IMR-90 (cell line): ENCODE data around the gene SYCE3. TPM values are rescaled to one million over a fixed set of nuclear protein-coding genes. Genes with fewer than 3 reads are reported as not detected.

Experiments
- ATAC-seq: fragments of 200-7000 bp; cut with Tn5 transposase; 2 replicates; pipeline ENCODE4 v1.9.1; 2020; ENCODE audit warnings: low read depth, mild to moderate bottlenecking, moderate library complexity
- BruUV-seq: library from RNA; stranded (reverse); fragments of 400-500 nt; replicated peaks from 2 replicates; lab custom pipeline; 2021; lab: Mats Ljungman, UMichigan
- CTCF ChIA-PET: fragments of 300-600 bp; formaldehyde crosslinking; extraction: SDS; loops from one replicate; lab custom pipeline; 2021; ENCODE audit warnings: antibody characterized with exemption; lab: Yijun Ruan, JAX
- POLR2A ChIA-PET: fragments of 300-600 bp; sonication (Branson Sonifier 250); formaldehyde crosslinking; loops from one replicate; lab custom pipeline; 2022; ENCODE audit warnings: antibody characterized with exemption; ENCODE audit not compliant: unreplicated experiment; lab: Charles Lee
- DNase-seq: peaks from one replicate; pipeline ENCODE4 v3.0.0; 2013
- H2AFZ ChIP-seq: replicated peaks from 2 replicates; pipeline ENCODE3; 2013; ENCODE audit warnings: low read length, mild to moderate bottlenecking; ENCODE audit not compliant: poor library complexity
- H2AK5ac ChIP-seq: 2 replicates; pipeline ENCODE4 v1.6.1; 2013; ENCODE audit warnings: low read depth, low read length, inconsistent platforms
- H2AK9ac ChIP-seq: replicated peaks from 2 replicates; pipeline ENCODE3; 2013; ENCODE audit warnings: mild to moderate bottlenecking, low read depth, low read length, moderate library complexity; ENCODE audit not compliant: poor library complexity
- H2BK120ac ChIP-seq: 2 replicates; pipeline ENCODE4 v1.6.1; 2013; ENCODE audit warnings: low read depth, low read length, inconsistent platforms
- H2BK15ac ChIP-seq: 3 replicates; pipeline ENCODE4 v1.6.1; 2013; ENCODE audit warnings: low read depth, low read length, inconsistent platforms
- H2BK20ac ChIP-seq: 2 replicates; pipeline ENCODE4 v1.6.1; 2013; ENCODE audit warnings: low read depth, mild to moderate bottlenecking, inconsistent platforms, low read length, moderate library complexity
- H2BK5ac ChIP-seq: 2 replicates; pipeline ENCODE4 v1.6.1; 2013; ENCODE audit warnings: mild to moderate bottlenecking, low read depth, low read length, inconsistent platforms; ENCODE audit not compliant: poor library complexity, severe bottlenecking
- H3K14ac ChIP-seq: replicated peaks from 2 replicates; pipeline ENCODE4 v1.6.1; 2013; ENCODE audit warnings: low read depth, low read length, inconsistent platforms
- H3K18ac ChIP-seq: 2 replicates; pipeline ENCODE4 v1.6.1; 2013; ENCODE audit warnings: low read depth, low read length, control low read depth
- H3K23ac ChIP-seq: 2 replicates; pipeline ENCODE4 v1.6.1; 2013; ENCODE audit warnings: low read depth, low read length, inconsistent platforms
- H3K27ac ChIP-seq: 2 replicates; pipeline ENCODE4 v1.5.1; 2013; ENCODE audit warnings: mild to moderate bottlenecking, control low read depth, low read length; ENCODE audit not compliant: insufficient read depth
- H3K27me3 ChIP-seq: 2 replicates; pipeline ENCODE4 v1.6.1; 2013; ENCODE audit warnings: low read length; ENCODE audit not compliant: control insufficient read depth, insufficient read depth
- H3K36me3 ChIP-seq: 2 replicates; pipeline ENCODE4 v1.6.1; 2013; ENCODE audit warnings: low read length, mixed read lengths; ENCODE audit not compliant: control insufficient read depth, insufficient read depth
- H3K4ac ChIP-seq: 2 replicates; pipeline ENCODE4 v1.6.1; 2013; ENCODE audit warnings: low read depth, low read length, inconsistent platforms
- H3K4me1 ChIP-seq: 2 replicates; pipeline ENCODE4 v1.6.1; 2013; ENCODE audit warnings: low read length, mixed read lengths; ENCODE audit not compliant: control insufficient read depth, insufficient read depth
- H3K4me2 ChIP-seq: 2 replicates; pipeline ENCODE4 v1.6.1; 2013; ENCODE audit warnings: low read depth, mild to moderate bottlenecking, control low read depth, low read length, moderate library complexity
- H3K4me3 ChIP-seq: 2 replicates; pipeline ENCODE4 v1.5.1; 2013; ENCODE audit warnings: low read depth, mild to moderate bottlenecking, control low read depth, low read length, moderate library complexity; ENCODE audit not compliant: insufficient read depth
- H3K56ac ChIP-seq: 2 replicates; pipeline ENCODE4 v1.6.1; 2013; ENCODE audit warnings: low read length, inconsistent platforms; ENCODE audit not compliant: insufficient read depth; ENCODE audit errors: extremely low read depth
- H3K79me1 ChIP-seq, 2 experiments: 2 replicates each; pipeline ENCODE4 v1.6.1; 2013; ENCODE audit warnings: low read length in 2 of 2, inconsistent platforms in 1 of 2, low read depth in 1 of 2
- H3K9ac ChIP-seq: 2 replicates; pipeline ENCODE4 v1.6.1; 2013; ENCODE audit warnings: low read depth, low read length, control low read depth
- H3K9me1 ChIP-seq: 2 replicates; pipeline ENCODE4 v1.6.1; 2013; ENCODE audit warnings: low read length, inconsistent platforms; ENCODE audit not compliant: insufficient read depth
- H3K9me3 ChIP-seq: 2 replicates; pipeline ENCODE4 v1.6.1; 2013; ENCODE audit warnings: low read length; ENCODE audit not compliant: control insufficient read depth, insufficient read depth
- H4K20me1 ChIP-seq: 2 replicates; pipeline ENCODE4 v1.6.1; 2013; ENCODE audit warnings: low read length, inconsistent platforms; ENCODE audit not compliant: insufficient read depth
- H4K5ac ChIP-seq: 2 replicates; pipeline ENCODE4 v1.6.1; 2013; ENCODE audit warnings: mild to moderate bottlenecking, low read depth, low read length, control low read depth
- H4K8ac ChIP-seq, 2 experiments: 2 replicates each; pipeline ENCODE4 v1.6.1; 2013; ENCODE audit warnings: low read depth in 2 of 2, low read length in 2 of 2, control low read depth in 1 of 2, inconsistent platforms in 1 of 2
- H4K91ac ChIP-seq: 2 replicates; pipeline ENCODE4 v1.6.1; 2013; ENCODE audit warnings: low read depth, low read length, inconsistent platforms; ENCODE audit not compliant: insufficient read depth
- BHLHE40 ChIP-seq: fragments of 150-350 bp; IDR thresholded peaks from 2 replicates; pipeline ENCODE4 v1.6.1; 2016; ENCODE audit warnings: mild to moderate bottlenecking, low read depth, low read length
- CEBPB ChIP-seq: IDR thresholded peaks from 2 replicates; pipeline ENCODE4 v1.6.1; 2012; ENCODE audit warnings: low read depth, low read length, improper control_type of control experiment
- CHD1 ChIP-seq: IDR thresholded peaks from 2 replicates; pipeline ENCODE4 v1.6.1; 2012; ENCODE audit warnings: low read depth, low read length, improper control_type of control experiment
- CTCF ChIP-seq: conservative IDR thresholded peaks from 2 replicates; pipeline ENCODE4 v1.5.1; 2012; ENCODE audit warnings: mild to moderate bottlenecking, low read depth, low read length, improper control_type of control experiment
- ELK1 ChIP-seq: fragments of 150-350 bp; IDR thresholded peaks from 2 replicates; pipeline ENCODE4 v1.6.1; 2016; ENCODE audit warnings: low read depth, mild to moderate bottlenecking, low read length, moderate library complexity, borderline replicate concordance
- FOS ChIP-seq: fragments of 150-350 bp; IDR thresholded peaks from 2 replicates; pipeline ENCODE4 v1.6.1; 2016; ENCODE audit warnings: low read depth, low read length
- MAFK ChIP-seq: IDR thresholded peaks from 2 replicates; pipeline ENCODE4 v1.6.1; 2012; ENCODE audit warnings: low read depth, low read length, improper control_type of control experiment
- MAZ ChIP-seq: IDR thresholded peaks from 2 replicates; pipeline ENCODE4 v1.6.1; 2012; ENCODE audit warnings: low read depth, mild to moderate bottlenecking, low read length, improper control_type of control experiment, moderate library complexity, borderline replicate concordance
- MXI1 ChIP-seq: IDR thresholded peaks from 2 replicates; pipeline ENCODE4 v1.6.1; 2012; ENCODE audit warnings: low read depth, mild to moderate bottlenecking, low read length, moderate library complexity, borderline replicate concordance
- NFE2L2 ChIP-seq: fragments of 150-350 bp; IDR thresholded peaks from 2 replicates; pipeline ENCODE4 v1.6.1; 2016; ENCODE audit warnings: low read depth, mild to moderate bottlenecking, low read length
- POLR2A ChIP-seq: IDR thresholded peaks from 2 replicates; pipeline ENCODE4 v1.6.1; 2012; ENCODE audit warnings: mild to moderate bottlenecking, low read depth, low read length
- RAD21 ChIP-seq: IDR thresholded peaks from 2 replicates; pipeline ENCODE4 v1.6.1; 2012; ENCODE audit warnings: low read length, improper control_type of control experiment
- RCOR1 ChIP-seq: IDR thresholded peaks from 2 replicates; pipeline ENCODE4 v1.6.1; 2012; ENCODE audit warnings: mild to moderate bottlenecking, low read length, improper control_type of control experiment; ENCODE audit not compliant: insufficient replicate concordance
- RFX5 ChIP-seq: IDR thresholded peaks from 2 replicates; pipeline ENCODE4 v1.8.0; 2012; ENCODE audit warnings: low read depth, mild to moderate bottlenecking, low read length, moderate library complexity
- SMC3 ChIP-seq: fragments of 150-350 bp; IDR thresholded peaks from 2 replicates; pipeline ENCODE4 v1.6.1; 2016; ENCODE audit warnings: low read depth, mild to moderate bottlenecking, antibody characterized with exemption, low read length, moderate library complexity
- USF2 ChIP-seq: fragments of 150-350 bp; IDR thresholded peaks from 2 replicates; pipeline ENCODE4 v1.6.1; 2017; ENCODE audit warnings: mild to moderate bottlenecking, antibody characterized with exemption, low read length, low read depth
- WGBS, 2 experiments: methylation state at CpG; one replicate each; pipeline versions ENCODE4 v1.1.5 to v1.1.7; 2013; ENCODE audit warnings: missing lambda C conversion rate in 2 of 2; ENCODE audit not compliant: insufficient read length in 1 of 2; ENCODE audit errors: extremely low coverage in 2 of 2; 5-methylcytosine and 5-hydroxymethylcytosine counted together
- dilution Hi-C: fragments of 300-500 bp; cut with HindIII; formaldehyde crosslinking; loops from one replicate; pipeline ENCODE4 v1.14.3; 2018; ENCODE audit warnings: low sequenced_read_pairs; ENCODE audit not compliant: unreplicated experiment
- in situ Hi-C: fragments of 300-500 bp; cut with MboI; formaldehyde crosslinking; loops from 3 replicates; pipeline ENCODE4 v1.14.3; 2019; ENCODE audit warnings: low sequenced_read_pairs, inconsistent platforms, mixed read lengths
- intact Hi-C: fragments of 100-400 bp; cut with micrococcal nuclease; formaldehyde crosslinking; loops from 2 replicates; pipeline ENCODE4 v1.10.0; 2022
- polyA plus RNA-seq, 3 experiments: library from polyadenylated mRNA; depleted of rRNA; stranded (reverse); fragments of >200 nt; gene quantifications; 2 replicates each; pipeline ENCODE4 v1.2.3, GENCODE V29; 2012; ENCODE audit warnings: low replicate concordance in 1 of 3
- total RNA-seq: library from RNA; depleted of rRNA; stranded (reverse); fragments of >200 nt; gene quantifications from 2 replicates; pipeline ENCODE4 v1.2.3, GENCODE V29; 2012

The SYCE3 gene
- total and polyA plus RNA-seq, 2 of the 4 experiments (the other 2 are of a cell fraction) = not detected

GRCh38 chr22:50610581-50610980 is 47.9 kb upstream of the SYCE3 start:
- TF ChIP-seq POLR2A (no peak), NFE2L2 (no peak), MXI1 (no peak), RAD21 (no peak), CTCF (no peak), MAFK (no peak), CEBPB (no peak), RCOR1 (no peak), ELK1 (no peak), USF2 (no peak), FOS (no peak), CHD1 (no peak), MAZ (no peak), BHLHE40 (no peak), RFX5 (no peak), SMC3 (no peak)
- H3K79me1 ChIP-seq = no peaks in the 10 kb centered on the region
- H2BK20ac ChIP-seq = no peak overlapping the region
- no peaks in the 10 kb centered on the region for H3K4me1 ChIP-seq
- H4K20me1 ChIP-seq = no peaks in the 10 kb centered on the region; the same call in 1 of the 2 replicates
- no peak overlapping the region for H3K9ac ChIP-seq
- H4K5ac ChIP-seq = no peak overlapping the region
- intact Hi-C loops = no loop called here
- no peak overlapping the region for H2AK5ac ChIP-seq
- no peak overlapping the region for H2AK9ac ChIP-seq
- POLR2A ChIA-PET = no interaction called here
- no peak overlapping the region for H4K91ac ChIP-seq
- no peak overlapping the region for H3K56ac ChIP-seq
- H3K4me2 ChIP-seq = no peak overlapping the region
- H3K4me3 ChIP-seq = no peak overlapping the region
- CTCF ChIA-PET = no interaction called here
- no peak overlapping the region for H2BK120ac ChIP-seq
- H2BK15ac ChIP-seq = no peak overlapping the region
- dilution Hi-C loops = no loop called here
- no peak overlapping the region for H2BK5ac ChIP-seq
- DNase-seq (no peak), ATAC-seq (no peak)
- no peak overlapping the region for H3K27ac ChIP-seq
- no peaks in the 10 kb centered on the region for H3K36me3 ChIP-seq
- WGBS, 2 experiments = 79% methylated on average over 6 of the region's 17 CpGs; no CpG with 5 or more reads in 1 of the 2 experiments
- H4K8ac ChIP-seq = no peak overlapping the region
- H3K27me3 ChIP-seq = peaks cover 59% of the 10 kb centered on the region
- no peak overlapping the region for H3K4ac ChIP-seq
- no TSS peak for BruUV-seq
- no peaks in the 10 kb centered on the region for H3K9me3 ChIP-seq
- in situ Hi-C loops = no loop called here
- no peaks in the 10 kb centered on the region for H3K9me1 ChIP-seq
- H2AFZ ChIP-seq = no peak overlapping the region
- H3K14ac ChIP-seq = no peak overlapping the region
- H3K18ac ChIP-seq = no peak overlapping the region
- H3K23ac ChIP-seq = no peak overlapping the region
